ENCODE data around the gene NMD3. TPM values are rescaled to one million over a fixed set of nuclear protein-coding genes. Genes with fewer than 3 reads are reported as not detected.

Gene NMD3
- total and polyA plus RNA-seq, 9 of the 15 experiments (the other 6 are each of a cell fraction or from before 2014, with no cell fraction given) = 63.5 to 178 (median 111) TPM

- in situ Hi-C loops (cut with MboI) = no loop called here
Measured at GRCh38 chr3:161250116-161250515, 29.0 kb downstream of the NMD3 start.

More at GRCh38 chr3:161250116-161250515, 29.0 kb downstream of the NMD3 start:
- H4K20me1 ChIP-seq (replicated peaks; ENCODE audit: control insufficient read depth, insufficient read depth, low read length) = no peaks in the 10 kb centered on the region
- H3K9me3 ChIP-seq (replicated peaks; ENCODE audit: control insufficient read depth, insufficient read depth, low read depth, low read length) = no peaks in the 10 kb centered on the region
- no peak overlapping the region for H2AFZ ChIP-seq (ENCODE audit: low read depth, low read length)
- no peak for ATAC-seq
- no peak overlapping the region for H3K27ac ChIP-seq (ENCODE audit: extremely low read depth, low read depth, low read length)
- no peak overlapping the region for H3K9ac ChIP-seq (ENCODE audit: insufficient read depth in 1 of 2, low read depth in 2 of 2, low read length in 2 of 2)
- no TSS peak for BruUV-seq (replicated peaks)
- WGBS (ENCODE audit: insufficient coverage, low coverage, missing lambda C conversion rate) = 100% methylated on average over 1 of the region's 1 CpG
- H3K9me1 ChIP-seq (ENCODE audit: control insufficient read depth, insufficient read depth, low read length) = no peaks in the 10 kb centered on the region
- FAIRE-seq = no peak
- H3K36me3 ChIP-seq (ENCODE audit: control insufficient read depth, insufficient read depth, low read length) = peaks cover 90% of the 10 kb centered on the region
- no peaks in the 10 kb centered on the region for H3K27me3 ChIP-seq (ENCODE audit: control insufficient read depth in 2 of 2, insufficient read depth in 2 of 2, low read length in 2 of 2)
- no peak overlapping the region for H3K4me3 ChIP-seq
- H3K4me1 ChIP-seq (replicated peaks in 1 of 2; ENCODE audit: control insufficient read depth in 2 of 2, insufficient read depth in 2 of 2, low read length in 2 of 2) = no peaks in the 10 kb centered on the region
- no peak for TF ChIP-seq ZNF77 (CRISPR knock-in tag; IDR thresholded peaks at IDR 0.05)
- no peak for TF ChIP-seq PHB2 (IDR thresholded peaks at IDR 0.05; ENCODE audit: low read depth)
- no peak for TF ChIP-seq CHD1 (IDR thresholded peaks at IDR 0.05; ENCODE audit: low read length)
- TF ChIP-seq SIRT6 (IDR thresholded peaks at IDR 0.05; ENCODE audit: low read depth, low read length) = no peak
- TF ChIP-seq FOXA1 (IDR thresholded peaks at IDR 0.05; ENCODE audit: borderline replicate concordance) = no peak
- TF ChIP-seq SNIP1 (IDR thresholded peaks at IDR 0.05; ENCODE audit: low read depth) = no peak
- TF ChIP-seq PRDM10 (IDR thresholded peaks at IDR 0.05; ENCODE audit: partially characterized antibody) = no peak
- no peak for TF ChIP-seq TAF7 (tag; IDR thresholded peaks at IDR 0.05)
- no peak for TF ChIP-seq CREB1 (IDR thresholded peaks at IDR 0.05)
- no peak for TF ChIP-seq CREB1 (CRISPR knock-in tag; IDR thresholded peaks at IDR 0.05)
- no peak for TF ChIP-seq ELK1 (CRISPR knock-in tag; IDR thresholded peaks at IDR 0.05)
- TF ChIP-seq KDM5B (IDR thresholded peaks at IDR 0.05; ENCODE audit: insufficient replicate concordance, low read depth, low read length) = no peak
- no peak for TF ChIP-seq EWSR1 (IDR thresholded peaks at IDR 0.05; ENCODE audit: borderline replicate concordance, low read depth, partially characterized antibody)
- no peak for TF ChIP-seq FOXP1 (CRISPR knock-in tag; IDR thresholded peaks at IDR 0.05)
- TF ChIP-seq TCF7 (IDR thresholded peaks at IDR 0.05; ENCODE audit: borderline replicate concordance) = no peak
- no peak for TF ChIP-seq NCOA2 (IDR thresholded peaks at IDR 0.05; ENCODE audit: partially characterized antibody in 2 of 2)
- TF ChIP-seq ZSCAN32 (CRISPR knock-in tag; IDR thresholded peaks at IDR 0.05) = no peak
- TF ChIP-seq ZNF444 (CRISPR knock-in tag; IDR thresholded peaks at IDR 0.05) = no peak
- TF ChIP-seq ZNF175 (CRISPR knock-in tag; IDR thresholded peaks at IDR 0.05; ENCODE audit: low read depth) = no peak
- no peak overlapping the region for H3K4me2 ChIP-seq (ENCODE audit: insufficient read depth, low read length)
- no peak for DNase-seq (ENCODE audit: extremely low read depth in 1 of 4, low spot score in 3 of 4)
- ChIA-PET CTCF (ENCODE audit: low intra/inter-chr PET ratio) (no interaction called here), POLR2A (interaction anchor here (0.5 kb wide), 1 partner anchor 34 kb away, joined by 4 read pairs; no protein-coding TSS in a partner anchor)
- intact Hi-C loops (cut with micrococcal nuclease) = no loop called here
- no peaks in the 10 kb centered on the region for H3K79me2 ChIP-seq (ENCODE audit: control insufficient read depth, insufficient read depth, low read length)
